Effector memory CD8-positive, alpha-beta T cell (primary cell): ENCODE data around the gene MROH2B.

ENCODE experiments used
- ATAC-seq: fragments of 150-1000 bp; cut with Tn5 transposase; replicated peaks from 2 replicates; pipeline ENCODE4 v1.10.0; 2021; ENCODE audit warnings: mild to moderate bottlenecking, moderate library complexity
- DNase-seq, 3 experiments: peaks; one replicate each; pipeline ENCODE4 v3.0.0; 2021
- H3K27ac Mint-ChIP-seq, 2 donors: one replicate each; pipeline ENCODE4 v1.8.0; 2022; ENCODE audit warnings: mild to moderate bottlenecking in 2 of 2, mixed read lengths in 2 of 2, moderate library complexity in 2 of 2
- H3K27me3 Mint-ChIP-seq, 2 donors: one replicate each; pipeline ENCODE4 v1.8.0; 2022; ENCODE audit warnings: mixed read lengths in 2 of 2
- H3K36me3 Mint-ChIP-seq: one replicate; pipeline ENCODE4 v1.8.0; 2022; ENCODE audit warnings: mild to moderate bottlenecking, moderate library complexity, mixed read lengths; ENCODE audit not compliant: insufficient read depth
- H3K4me1 Mint-ChIP-seq, 2 donors: one replicate each; pipeline ENCODE4 v1.8.0; 2022; ENCODE audit warnings: low read depth in 2 of 2, mixed read lengths in 2 of 2
- H3K4me3 Mint-ChIP-seq, 2 donors: one replicate each; pipeline ENCODE4 v1.8.0; 2022; ENCODE audit warnings: mild to moderate bottlenecking in 2 of 2, mixed read lengths in 2 of 2, moderate library complexity in 2 of 2
- H3K9me3 Mint-ChIP-seq, 2 donors: one replicate each; pipeline ENCODE4 v1.8.0; 2022; ENCODE audit warnings: mixed read lengths in 2 of 2

The MROH2B gene

DNA sequence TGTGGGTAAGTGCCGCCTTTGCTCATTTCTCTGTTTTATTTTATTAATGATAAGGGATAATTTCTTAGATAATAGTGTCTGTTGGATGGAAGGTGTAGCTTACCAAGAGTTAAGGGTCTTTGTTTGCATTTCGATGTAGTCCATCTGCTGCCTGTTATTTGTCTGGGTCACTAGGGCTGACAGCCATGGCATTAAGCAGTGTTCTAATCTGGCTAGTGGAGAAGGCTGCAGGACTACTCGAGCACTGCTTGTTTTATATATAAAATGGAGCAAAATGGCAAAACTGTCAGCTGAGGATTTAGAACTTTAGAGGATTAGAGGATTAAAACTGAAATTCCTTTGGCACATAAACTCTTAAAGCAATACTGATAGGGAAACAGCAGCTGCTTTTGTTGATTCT lies 94.3 kb downstream of the MROH2B start:
- H3K27me3 Mint-ChIP-seq, result peaks cover 16% of the 10 kb centered on the region in 2 donors
- H3K4me1 Mint-ChIP-seq, result no peaks in the 10 kb centered on the region
- DNase-seq (no peak), ATAC-seq (no peak)
- H3K36me3 Mint-ChIP-seq, result no peaks in the 10 kb centered on the region
- no peak overlapping the region for H3K4me3 Mint-ChIP-seq
- H3K9me3 Mint-ChIP-seq, result no peaks in the 10 kb centered on the region
- H3K27ac Mint-ChIP-seq, result no peak overlapping the region

DNA sequence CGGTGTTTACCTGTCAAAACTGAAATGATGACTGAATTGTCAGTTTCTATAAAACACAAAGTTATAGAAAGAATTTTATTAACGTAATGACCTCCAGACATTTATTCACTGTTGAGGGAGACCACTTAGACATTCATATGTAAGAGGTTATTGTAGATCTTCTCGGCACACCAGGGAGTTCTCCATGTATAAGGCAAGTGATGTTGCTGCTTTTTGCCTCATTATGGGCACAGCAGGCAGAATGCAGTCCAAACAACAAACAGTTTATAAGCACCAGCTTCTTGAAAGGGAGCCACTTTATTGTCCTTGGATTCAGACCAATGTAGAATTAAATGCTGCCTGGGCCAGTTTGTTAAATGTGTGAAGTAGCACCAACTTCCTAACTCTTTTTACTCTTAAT lies 95.1 kb downstream of the MROH2B start:
- Mint-ChIP-seq H3K27ac (no peak overlapping the region), H3K4me1 (no peaks in the 10 kb centered on the region), H3K27me3 (peaks cover 8 to 11% of the 10 kb centered on the region in 2 donors), H3K4me3 (no peak overlapping the region), H3K9me3 (no peaks in the 10 kb centered on the region), H3K36me3 (no peaks in the 10 kb centered on the region)
- no peak for ATAC-seq
- DNase-seq, result no peak

DNA sequence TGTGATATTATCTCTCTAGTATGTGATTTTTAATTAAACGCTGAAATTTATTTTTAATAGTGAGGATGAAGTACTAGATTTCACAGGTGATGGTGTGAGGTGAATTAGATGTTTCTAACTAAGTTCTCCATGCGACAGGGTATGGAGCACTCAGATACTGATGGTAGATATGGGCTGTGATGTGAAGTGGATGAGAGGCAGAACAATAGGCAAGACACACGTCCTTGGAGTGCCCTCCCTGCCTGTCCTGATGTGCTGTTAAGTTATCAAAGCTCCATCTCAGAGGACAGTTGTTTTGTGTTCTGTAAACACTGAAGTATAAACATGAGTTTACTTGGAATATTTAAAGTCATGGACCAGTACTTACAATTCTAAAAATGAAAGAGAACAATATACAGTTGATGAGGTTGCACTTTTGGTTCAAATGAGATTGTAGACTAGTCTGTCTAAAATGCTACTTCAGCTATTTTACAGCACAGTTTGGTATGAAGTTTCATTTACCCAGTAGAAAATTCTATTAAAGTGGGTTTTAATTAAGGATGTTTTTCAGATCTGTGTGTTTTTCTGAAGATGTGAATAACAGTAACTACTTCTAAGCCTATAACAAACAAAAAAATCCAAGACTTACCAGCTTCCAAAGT lies 97.7 kb downstream of the MROH2B start:
- Mint-ChIP-seq H3K4me3 (no peak overlapping the region), H3K27ac (no peak overlapping the region), H3K36me3 (no peaks in the 10 kb centered on the region), H3K9me3 (no peaks in the 10 kb centered on the region), H3K27me3 (peaks cover 0 to 5% of the 10 kb centered on the region in 2 donors), H3K4me1 (no peaks in the 10 kb centered on the region)
- DNase-seq (no peak), ATAC-seq (no peak)

DNA sequence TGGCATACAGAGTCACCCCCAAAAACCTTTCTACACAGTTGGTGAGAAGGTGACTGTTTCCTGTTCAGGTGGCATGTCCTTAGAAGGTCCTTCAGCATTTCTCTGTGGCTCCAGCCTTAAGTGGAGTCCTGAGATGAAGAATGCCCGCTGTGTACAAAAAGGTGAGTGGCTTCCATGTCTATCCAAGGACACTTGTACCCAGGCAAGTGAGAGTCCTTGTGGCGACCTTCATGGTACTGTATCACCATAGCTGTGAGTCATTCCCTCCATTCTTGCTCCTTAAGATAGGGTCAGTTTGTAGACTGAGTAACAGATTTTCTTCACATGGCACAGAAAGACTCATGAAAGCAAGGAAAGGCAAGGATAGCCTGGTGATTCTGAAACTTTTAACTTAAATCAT lies 98.7 kb downstream of the MROH2B start:
- Mint-ChIP-seq H3K4me1 (no peaks in the 10 kb centered on the region), H3K4me3 (no peak overlapping the region), H3K27ac (no peak overlapping the region), H3K36me3 (no peaks in the 10 kb centered on the region), H3K27me3 (peaks cover 0 to 5% of the 10 kb centered on the region in 2 donors), H3K9me3 (no peaks in the 10 kb centered on the region)
- DNase-seq (no peak), ATAC-seq (no peak)

DNA sequence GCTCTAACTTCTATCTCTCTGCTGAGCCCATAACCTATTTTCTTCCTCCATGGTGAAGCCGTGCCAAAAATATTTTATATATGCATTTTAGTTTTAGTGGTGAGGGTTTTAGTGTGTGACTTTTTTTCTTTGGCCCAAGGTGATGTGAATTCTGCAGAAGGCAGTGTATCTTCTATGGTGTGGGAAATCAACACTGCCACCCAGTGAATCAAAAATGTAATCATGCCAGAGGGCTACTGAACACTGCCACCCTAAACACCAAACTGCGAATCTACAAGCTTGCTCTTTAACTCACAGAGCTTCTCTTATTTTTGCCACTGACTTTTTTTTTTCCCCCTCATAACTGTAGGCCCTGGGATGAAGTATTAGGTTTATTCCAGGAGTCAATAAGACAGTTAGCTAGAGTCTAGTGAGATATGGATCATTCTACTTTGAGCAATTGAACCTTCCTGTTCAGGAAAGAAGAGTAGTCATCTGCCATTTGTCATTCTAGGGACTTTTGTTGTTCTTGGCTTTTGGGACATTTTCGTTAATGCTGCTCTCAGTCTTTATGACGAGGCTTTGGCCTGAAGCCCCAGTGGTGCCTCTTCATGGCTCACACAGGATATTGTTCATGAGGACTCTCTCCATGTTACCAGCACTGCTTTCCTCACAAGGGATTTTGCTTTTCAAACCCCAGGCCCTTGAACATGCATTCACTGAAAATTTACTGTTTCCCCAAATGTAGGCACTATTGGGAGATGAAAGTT lies 108.8 kb downstream of the MROH2B start:
- no peak overlapping the region for H3K4me3 Mint-ChIP-seq
- no peaks in the 10 kb centered on the region for H3K9me3 Mint-ChIP-seq
- DNase-seq, result no peak
- no peak overlapping the region for H3K27ac Mint-ChIP-seq
- no peak for ATAC-seq
- H3K27me3 Mint-ChIP-seq, result peaks cover 0 to 6% of the 10 kb centered on the region in 2 donors
- H3K4me1 Mint-ChIP-seq, result no peaks in the 10 kb centered on the region
- H3K36me3 Mint-ChIP-seq, result no peaks in the 10 kb centered on the region

DNA sequence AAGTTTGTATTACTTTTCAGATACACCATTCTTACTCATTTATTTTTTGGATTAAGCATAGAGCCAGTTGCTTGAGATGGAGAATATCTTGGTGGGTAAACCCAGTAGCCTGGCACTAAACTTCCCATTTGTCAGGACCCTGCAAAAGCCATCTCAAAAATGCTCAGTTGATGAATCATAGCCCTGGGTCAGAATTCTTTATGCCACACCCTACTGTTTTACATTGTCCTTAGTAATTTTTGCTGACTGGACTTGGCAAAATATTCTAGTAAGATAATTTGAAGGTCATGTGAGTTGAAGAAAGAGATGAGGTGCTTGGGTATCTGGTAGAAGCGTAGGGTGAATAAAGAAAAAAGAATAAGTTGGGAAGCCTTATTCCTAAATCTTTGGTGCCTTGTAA lies 111.1 kb downstream of the MROH2B start:
- peaks cover 0 to 6% of the 10 kb centered on the region in 2 donors for H3K27me3 Mint-ChIP-seq
- DNase-seq (no peak), ATAC-seq (no peak)
- no peak overlapping the region for H3K4me3 Mint-ChIP-seq
- no peaks in the 10 kb centered on the region for H3K9me3 Mint-ChIP-seq
- H3K27ac Mint-ChIP-seq, result no peak overlapping the region
- H3K36me3 Mint-ChIP-seq, result no peaks in the 10 kb centered on the region
- H3K4me1 Mint-ChIP-seq, result no peaks in the 10 kb centered on the region

DNA sequence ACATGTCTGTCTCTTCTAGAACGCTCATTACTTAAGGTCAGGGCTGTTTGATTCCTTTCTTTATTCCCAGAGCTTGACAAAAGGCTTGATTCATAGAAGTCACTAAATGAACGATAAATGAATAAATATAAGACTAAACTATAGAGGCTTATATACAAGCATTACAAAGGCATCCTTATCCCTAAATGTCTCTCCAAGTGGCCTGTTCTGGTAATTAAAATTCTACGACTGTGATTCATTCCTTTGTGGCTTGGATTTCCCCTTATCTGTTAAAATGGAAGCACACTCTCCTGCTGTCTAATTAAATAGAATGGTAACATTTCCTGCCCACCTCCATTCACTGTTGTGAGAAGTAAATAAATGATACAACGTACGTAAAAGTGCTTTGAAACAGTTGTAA lies 112.3 kb downstream of the MROH2B start:
- H3K9me3 Mint-ChIP-seq, result no peaks in the 10 kb centered on the region
- H3K27ac Mint-ChIP-seq, result no peak overlapping the region
- ATAC-seq, result no peak
- no peak for DNase-seq
- H3K36me3 Mint-ChIP-seq, result no peaks in the 10 kb centered on the region
- H3K4me3 Mint-ChIP-seq, result no peak overlapping the region
- H3K27me3 Mint-ChIP-seq, result peaks cover 0 to 6% of the 10 kb centered on the region in 2 donors
- H3K4me1 Mint-ChIP-seq, result no peaks in the 10 kb centered on the region

DNA sequence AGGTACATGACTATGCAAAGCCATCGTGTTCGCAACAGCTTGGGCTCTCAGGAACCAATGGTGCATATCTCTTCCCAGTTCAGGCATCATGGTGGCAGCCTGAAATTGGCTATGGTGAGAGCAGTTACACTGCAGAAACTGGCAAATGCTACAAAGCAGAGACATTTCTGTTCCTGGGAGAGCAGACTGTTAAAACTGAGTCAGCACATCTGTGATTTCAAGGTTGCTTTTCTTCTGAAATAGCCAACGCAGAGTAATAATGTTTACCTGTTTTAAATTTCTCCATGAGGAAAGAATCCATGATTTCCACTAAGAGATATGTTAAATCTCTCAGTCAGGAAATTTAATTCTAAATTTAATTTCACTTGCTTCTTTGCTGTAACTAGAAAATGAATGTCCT lies 114.1 kb downstream of the MROH2B start:
- DNase-seq, result no peak
- H3K36me3 Mint-ChIP-seq, result no peaks in the 10 kb centered on the region
- no peak overlapping the region for H3K4me3 Mint-ChIP-seq
- H3K27me3 Mint-ChIP-seq, result peaks cover 0 to 6% of the 10 kb centered on the region in 2 donors
- H3K4me1 Mint-ChIP-seq, result no peaks in the 10 kb centered on the region
- no peaks in the 10 kb centered on the region for H3K9me3 Mint-ChIP-seq
- no peak for ATAC-seq
- no peak overlapping the region for H3K27ac Mint-ChIP-seq

DNA sequence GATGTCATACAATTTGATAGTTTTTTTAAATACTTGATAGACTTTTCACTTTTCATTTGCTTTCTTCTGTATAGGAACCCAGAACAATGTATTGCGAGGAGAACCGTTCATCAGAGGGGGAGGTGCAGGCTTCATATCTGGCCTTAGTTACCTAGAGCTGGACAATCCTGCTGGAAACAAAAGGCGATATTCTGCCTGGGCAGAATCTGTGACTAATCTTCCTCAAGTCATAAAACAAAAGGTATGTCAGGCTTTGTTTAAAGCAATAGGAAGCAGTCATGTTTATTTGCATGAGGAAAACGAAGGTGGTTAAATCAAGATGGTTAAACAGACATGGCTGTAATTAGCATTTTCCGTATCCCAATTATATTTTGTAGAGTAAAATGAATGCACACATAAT lies 115.8 kb downstream of the MROH2B start:
- ATAC-seq (no peak), DNase-seq (no peak)
- Mint-ChIP-seq H3K27me3 (peaks cover 0 to 6% of the 10 kb centered on the region in 2 donors), H3K9me3 (no peaks in the 10 kb centered on the region), H3K4me3 (no peak overlapping the region), H3K4me1 (no peaks in the 10 kb centered on the region), H3K36me3 (no peaks in the 10 kb centered on the region), H3K27ac (no peak overlapping the region)
